Tibial nerve (tissue), 4 donors: ENCODE data around the gene CGNL1. TPM values are rescaled to one million over a fixed set of nuclear protein-coding genes. Genes with fewer than 3 reads are reported as not detected.

Source experiments
- DNase-seq, 2 donors: peaks; one replicate each; pipeline ENCODE4 v3.0.0-alpha.2; 2019; ENCODE audit warnings: low spot score in 2 of 2
- H3K27ac ChIP-seq, 4 donors: fragments of 200-600 bp; sonication (generic) in 3 of 4; one replicate each; pipeline ENCODE4 v1.5.1; 2017 to 2019; ENCODE audit warnings: mild to moderate bottlenecking in 1 of 4
- H3K27me3 ChIP-seq, 2 donors: fragments of 200-600 bp; sonication (generic) in 1 of 2; one replicate each; pipeline versions ENCODE4 v1.5.1 to v1.6.0; 2017 to 2019
- H3K36me3 ChIP-seq, 3 donors: fragments of 200-600 bp; sonication (generic); one replicate each; pipeline ENCODE4 v1.5.1; 2018 to 2019
- H3K4me1 ChIP-seq, 4 donors: fragments of 200-600 bp; sonication (generic) in 3 of 4; one replicate each; pipeline ENCODE4 v1.5.1; 2017 to 2019
- H3K4me3 ChIP-seq, 4 donors: fragments of 200-600 bp; sonication (generic) in 3 of 4; one replicate each; pipeline ENCODE4 v1.5.1; 2017 to 2019; ENCODE audit warnings: mild to moderate bottlenecking in 1 of 4, moderate library complexity in 1 of 4
- H3K9me3 ChIP-seq, 4 donors: fragments of 200-600 bp; sonication (generic) in 3 of 4; one replicate each; pipeline ENCODE4 v1.5.1; 2017 to 2019
- CTCF ChIP-seq, 5 experiments: fragments of 200-600 bp in 3 of 5; fragments of 450-650 bp in 2 of 5; sonication (generic) in 3 of 5; IDR thresholded peaks; one replicate each; pipeline ENCODE4 v1.5.1; 2016 to 2019; ENCODE audit warnings: antibody characterized with exemption in 5 of 5, mild to moderate bottlenecking in 3 of 5, moderate library complexity in 2 of 5
- EP300 ChIP-seq, 2 donors: sonication (generic); formaldehyde crosslinking; IDR thresholded peaks; one replicate each; pipeline ENCODE4 v1.6.1; 2017; ENCODE audit warnings: antibody characterized with exemption in 2 of 2, mild to moderate bottlenecking in 1 of 2
- POLR2A ChIP-seq, 2 donors: fragments of 450-650 bp; IDR thresholded peaks; one replicate each; pipeline ENCODE4 v1.6.1; 2017; ENCODE audit warnings: antibody characterized with exemption in 2 of 2, mild to moderate bottlenecking in 2 of 2, moderate library complexity in 2 of 2
- WGBS, 2 donors: methylation state at CpG; one replicate each; pipeline ENCODE4 v1.1.5; 2018; 5-methylcytosine and 5-hydroxymethylcytosine counted together
- total RNA-seq, 4 donors: library from RNA; depleted of rRNA; stranded (reverse); fragments of >200 nt; gene quantifications; one replicate each; pipeline ENCODE4 v1.1.0, GENCODE V29; 2016

The CGNL1 gene
- total RNA-seq, 4 donors from 2014 or later, result 15.9 to 36.7 (median 29.2) TPM

GRCh38 chr15:57403017-57403416 lies 26.7 kb downstream of the CGNL1 start:
- TF ChIP-seq CTCF (IDR thresholded peaks at IDR 0.05) (no peak), EP300 (IDR thresholded peaks at IDR 0.05) (no peak), POLR2A (IDR thresholded peaks at IDR 0.05) (no peak)
- 31 to 36% methylated on average over 4 of the region's 4 CpGs for WGBS, 2 donors
- Histone ChIP-seq H3K27ac (peak overlapping the region in 1 of 4 donors; percentile 33), H3K9me3 (no peaks in the 10 kb centered on the region), H3K36me3 (no peaks in the 10 kb centered on the region), H3K27me3 (no peaks in the 10 kb centered on the region), H3K4me1 (peaks cover 0 to 36% (median 2%) of the 10 kb centered on the region in 4 donors), H3K4me3 (no peak overlapping the region)
- DNase-seq, result no peak

- no peak for DNase-seq
- no peak overlapping the region for H3K4me3 ChIP-seq
- H3K4me1 ChIP-seq, result peaks cover 0 to 36% (median 2%) of the 10 kb centered on the region in 4 donors
- no peaks in the 10 kb centered on the region for H3K9me3 ChIP-seq
- TF ChIP-seq POLR2A (IDR thresholded peaks at IDR 0.05), result no peak
- no peak for TF ChIP-seq CTCF (IDR thresholded peaks at IDR 0.05)
- no peak for TF ChIP-seq EP300 (IDR thresholded peaks at IDR 0.05)
- no peaks in the 10 kb centered on the region for H3K27me3 ChIP-seq
- WGBS, 2 donors, result 36 to 51% methylated on average over 5 of the region's 5 CpGs
- no peaks in the 10 kb centered on the region for H3K36me3 ChIP-seq
- peak overlapping the region in 2 of 4 donors; percentile 33 to 58 for H3K27ac ChIP-seq
Observed at GRCh38 chr15:57403566-57404325, 27.4 kb downstream of the CGNL1 start.

- Histone ChIP-seq H3K4me3 (no peak overlapping the region), H3K27me3 (no peaks in the 10 kb centered on the region), H3K27ac (no peak overlapping the region), H3K9me3 (no peaks in the 10 kb centered on the region), H3K36me3 (no peaks in the 10 kb centered on the region), H3K4me1 (peaks cover 0 to 36% (median 2%) of the 10 kb centered on the region in 4 donors)
- TF ChIP-seq EP300 (IDR thresholded peaks at IDR 0.05) (no peak), CTCF (IDR thresholded peaks at IDR 0.05) (no peak), POLR2A (IDR thresholded peaks at IDR 0.05) (no peak)
- no peak for DNase-seq
- WGBS, 2 donors, result 64 to 68% methylated on average over 5 of the region's 5 CpGs
Observed at GRCh38 chr15:57405133-57405532, 28.8 kb downstream of the CGNL1 start.

GRCh38 chr15:57406062-57406772 lies 29.9 kb downstream of the CGNL1 start:
- H3K36me3 ChIP-seq, result no peaks in the 10 kb centered on the region

More at GRCh38 chr15:57406062-57406772, 29.9 kb downstream of the CGNL1 start:
- Histone ChIP-seq H3K4me1 (peaks cover 0 to 36% (median 2%) of the 10 kb centered on the region in 4 donors), H3K9me3 (no peaks in the 10 kb centered on the region), H3K4me3 (no peak overlapping the region), H3K27ac (peak overlapping the region in 1 of 4 donors; percentile 0), H3K27me3 (no peaks in the 10 kb centered on the region)
- no peak for DNase-seq
- 70 to 86% methylated on average over 6 to 7 of the region's 7 CpGs for WGBS, 2 donors
- no peak for TF ChIP-seq EP300 (IDR thresholded peaks at IDR 0.05)
- TF ChIP-seq POLR2A (IDR thresholded peaks at IDR 0.05), result no peak
- no peak for TF ChIP-seq CTCF (IDR thresholded peaks at IDR 0.05)
